Smooth muscle cell (in vitro differentiated cells): ENCODE measurements around the gene GATA5. TPM values are rescaled to one million over a fixed set of nuclear protein-coding genes. Genes with fewer than 3 reads are reported as not detected.

Experiments
- DNase-seq: peaks from one replicate; lab custom pipeline; 2025; ENCODE audit not compliant: unreplicated experiment; lab: John Stamatoyannopoulos, UW
- H2AFZ ChIP-seq: fragments of 200-600 bp; sonication (generic); 2 replicates; pipeline ENCODE4 v1.6.0; 2016; ENCODE audit warnings: antibody characterized with exemption, low read depth, mild to moderate bottlenecking
- H3F3A ChIP-seq: fragments of 200-600 bp; sonication (generic); 2 replicates; pipeline ENCODE4 v1.6.0; 2017; ENCODE audit warnings: antibody characterized with exemption, low read depth
- H3K27ac ChIP-seq: fragments of 200-600 bp; sonication (generic); 2 replicates; pipeline ENCODE4 v1.5.1; 2016; ENCODE audit warnings: low read depth, mild to moderate bottlenecking
- H3K27me3 ChIP-seq: fragments of 200-600 bp; sonication (generic); 2 replicates; pipeline ENCODE4 v1.6.1; 2016; ENCODE audit warnings: low read depth, mild to moderate bottlenecking
- H3K36me3 ChIP-seq: fragments of 200-600 bp; sonication (generic); 2 replicates; pipeline ENCODE4 v1.5.1; 2016; ENCODE audit warnings: low read depth
- H3K4me1 ChIP-seq: fragments of 200-600 bp; sonication (generic); 2 replicates; pipeline ENCODE4 v1.5.1; 2016; ENCODE audit warnings: low read depth
- H3K4me2 ChIP-seq: fragments of 200-600 bp; sonication (generic); 2 replicates; pipeline ENCODE4 v1.6.0; 2016; ENCODE audit warnings: mild to moderate bottlenecking
- H3K4me3 ChIP-seq: fragments of 200-600 bp; sonication (generic); 2 replicates; pipeline ENCODE4 v1.5.1; 2016; ENCODE audit warnings: mild to moderate bottlenecking
- H3K79me2 ChIP-seq: fragments of 200-600 bp; sonication (generic); 2 replicates; pipeline ENCODE4 v1.6.0; 2016; ENCODE audit warnings: low read depth, mild to moderate bottlenecking
- H3K9ac ChIP-seq: fragments of 200-600 bp; sonication (generic); 2 replicates; pipeline ENCODE4 v1.6.0; 2016; ENCODE audit warnings: low read depth
- H3K9me3 ChIP-seq: fragments of 200-600 bp; sonication (generic); replicated peaks from 2 replicates; pipeline ENCODE4 v1.5.1; 2016; ENCODE audit warnings: low read depth
- H4K20me1 ChIP-seq: fragments of 200-600 bp; sonication (generic); 2 replicates; pipeline ENCODE4 v1.6.0; 2016; ENCODE audit warnings: low read depth
- WGBS: methylation state at CpG from one replicate; pipeline ENCODE4 v1.1.7; 2016; ENCODE audit warnings: low lambda C conversion rate; 5-methylcytosine and 5-hydroxymethylcytosine counted together
- polyA plus RNA-seq: library from polyadenylated mRNA; unstranded; fragments of >200 nt; fragmentation: Nextera tagmentation; extraction: Ambion mirVana; gene quantifications from 2 replicates; pipeline ENCODE4 v1.2.1, GENCODE V29; 2016
- total RNA-seq: library from RNA; depleted of rRNA; stranded (reverse); fragments of >200 nt; gene quantifications from 2 replicates; pipeline ENCODE4 v1.2.3, GENCODE V29; 2014
- TF ChIP-seq, protein P1 (sequence below): fragments of 200-600 bp; sonication (generic); IDR thresholded peaks from 2 replicates; pipeline ENCODE4 v1.5.1; 2017; ENCODE audit warnings: borderline replicate concordance, mild to moderate bottlenecking, antibody characterized with exemption; ENCODE audit not compliant: insufficient read depth, poor library complexity, severe bottlenecking

GATA5 gene
- total and polyA plus RNA-seq, 2 experiments from 2014 or later, result 1.9 to 9.2 TPM

DNA sequence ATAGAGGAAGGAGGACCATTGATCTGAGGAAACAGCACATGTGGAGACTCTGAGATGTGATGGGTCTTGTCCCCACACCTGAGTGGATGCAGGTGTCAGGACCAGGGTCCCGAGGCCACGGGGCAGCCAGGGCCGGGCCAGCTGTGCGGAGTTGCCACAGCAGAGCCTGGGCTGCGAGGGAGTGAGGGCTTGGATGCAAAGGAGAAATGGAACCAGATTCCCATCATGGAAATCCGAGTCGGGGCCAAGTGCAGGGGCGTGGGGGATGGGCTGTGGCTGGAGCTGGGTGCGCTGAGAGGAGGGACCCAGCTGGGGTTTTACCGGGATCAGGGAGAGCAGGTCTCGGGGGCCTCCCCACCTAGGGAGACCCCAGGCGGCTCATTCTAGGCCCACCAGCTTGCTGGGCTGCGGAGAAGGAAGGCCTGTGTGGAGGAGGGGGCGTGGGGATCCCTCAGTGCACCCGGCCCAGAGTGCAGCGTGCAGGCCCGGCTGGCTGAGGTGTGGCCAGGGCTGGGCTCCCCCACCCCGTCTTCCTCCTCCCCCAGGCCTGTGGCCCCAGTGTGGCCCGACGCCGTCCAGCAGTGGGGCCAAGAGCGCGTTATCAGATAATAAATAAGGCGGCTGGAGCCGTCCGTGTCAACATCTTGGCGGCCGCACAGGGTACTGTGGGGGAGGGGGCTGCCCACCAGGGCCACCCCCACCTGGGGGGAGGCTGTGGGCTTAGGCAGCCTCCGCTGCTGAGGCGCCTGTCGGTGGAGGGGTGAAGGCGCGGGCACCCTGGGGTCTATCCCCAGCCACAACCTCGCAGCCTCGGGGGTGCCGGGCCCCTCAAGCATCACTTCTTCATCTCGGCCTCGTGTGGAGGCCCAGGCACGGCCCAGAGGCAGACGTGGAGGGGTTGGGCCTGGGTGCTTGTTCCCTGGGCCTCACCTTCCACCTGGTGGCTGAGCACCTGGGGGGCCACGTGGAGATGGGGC lies 17.2 kb downstream of the GATA5 start:
- Histone ChIP-seq H3K36me3 (no peaks in the 10 kb centered on the region), H2AFZ (no peak overlapping the region), H3K27me3 (no peaks in the 10 kb centered on the region), H4K20me1 (no peaks in the 10 kb centered on the region), H3K79me2 (no peaks in the 10 kb centered on the region), H3K4me2 (no peak overlapping the region), H3K4me3 (no peak overlapping the region), H3F3A (no peaks in the 10 kb centered on the region), H3K4me1 (no peaks in the 10 kb centered on the region), H3K9ac (no peak overlapping the region), H3K27ac (no peak overlapping the region), H3K9me3 (no peaks in the 10 kb centered on the region)
- DNase-seq, result no peak
- 66% methylated on average over 39 of the region's 41 CpGs for WGBS
- TF ChIP-seq, protein P1, sequence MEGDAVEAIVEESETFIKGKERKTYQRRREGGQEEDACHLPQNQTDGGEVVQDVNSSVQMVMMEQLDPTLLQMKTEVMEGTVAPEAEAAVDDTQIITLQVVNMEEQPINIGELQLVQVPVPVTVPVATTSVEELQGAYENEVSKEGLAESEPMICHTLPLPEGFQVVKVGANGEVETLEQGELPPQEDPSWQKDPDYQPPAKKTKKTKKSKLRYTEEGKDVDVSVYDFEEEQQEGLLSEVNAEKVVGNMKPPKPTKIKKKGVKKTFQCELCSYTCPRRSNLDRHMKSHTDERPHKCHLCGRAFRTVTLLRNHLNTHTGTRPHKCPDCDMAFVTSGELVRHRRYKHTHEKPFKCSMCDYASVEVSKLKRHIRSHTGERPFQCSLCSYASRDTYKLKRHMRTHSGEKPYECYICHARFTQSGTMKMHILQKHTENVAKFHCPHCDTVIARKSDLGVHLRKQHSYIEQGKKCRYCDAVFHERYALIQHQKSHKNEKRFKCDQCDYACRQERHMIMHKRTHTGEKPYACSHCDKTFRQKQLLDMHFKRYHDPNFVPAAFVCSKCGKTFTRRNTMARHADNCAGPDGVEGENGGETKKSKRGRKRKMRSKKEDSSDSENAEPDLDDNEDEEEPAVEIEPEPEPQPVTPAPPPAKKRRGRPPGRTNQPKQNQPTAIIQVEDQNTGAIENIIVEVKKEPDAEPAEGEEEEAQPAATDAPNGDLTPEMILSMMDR, result no peak

DNA sequence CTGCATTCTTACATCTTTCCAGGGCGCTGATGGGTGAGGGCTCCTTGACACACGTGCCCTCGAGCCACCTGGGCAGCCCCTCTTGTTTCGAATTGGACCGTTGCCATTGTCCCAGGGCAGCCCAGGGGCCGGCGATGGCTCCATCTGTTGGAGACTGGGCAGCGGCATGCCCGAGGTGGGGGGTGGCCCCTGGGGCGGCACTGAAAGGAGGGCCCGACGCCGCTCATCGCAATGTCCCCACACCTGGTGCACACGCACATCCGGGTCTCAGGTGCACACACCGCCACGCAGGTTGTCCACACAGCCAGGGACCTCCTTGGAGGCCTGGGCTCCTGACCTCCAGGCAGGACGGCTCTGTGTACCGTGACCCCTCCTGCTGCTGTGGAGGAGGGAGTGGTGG lies 18.0 kb downstream of the GATA5 start:
- Histone ChIP-seq H3K36me3 (no peaks in the 10 kb centered on the region), H3K9me3 (no peaks in the 10 kb centered on the region), H3K79me2 (no peaks in the 10 kb centered on the region), H3K4me1 (no peaks in the 10 kb centered on the region), H3F3A (no peaks in the 10 kb centered on the region), H3K27me3 (no peaks in the 10 kb centered on the region), H2AFZ (no peak overlapping the region), H3K4me2 (no peak overlapping the region), H3K27ac (no peak overlapping the region), H3K9ac (no peak overlapping the region), H4K20me1 (no peaks in the 10 kb centered on the region), H3K4me3 (no peak overlapping the region)
- 93% methylated on average over 20 of the region's 20 CpGs for WGBS
- no peak for DNase-seq
- TF ChIP-seq, protein P1, result no peak

DNA sequence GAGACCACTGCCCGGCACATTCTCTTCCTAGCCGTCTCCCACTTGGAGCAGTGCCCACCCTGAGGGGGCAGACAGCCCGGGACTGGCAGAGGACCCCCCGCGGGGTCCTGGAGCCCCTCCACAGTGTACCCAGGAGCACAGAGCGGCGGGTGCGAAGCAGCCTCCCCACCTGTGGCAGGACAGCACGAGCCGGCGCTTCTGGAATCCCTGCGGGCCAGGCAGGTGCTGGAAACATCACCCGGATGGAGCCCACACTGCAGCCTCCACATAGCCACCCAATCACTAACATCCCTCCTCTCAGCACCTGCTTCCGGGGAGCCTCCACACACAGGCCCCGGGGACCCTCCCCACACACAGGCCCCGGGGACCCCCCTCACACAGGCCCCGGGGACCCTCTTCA lies 18.7 kb downstream of the GATA5 start:
- H4K20me1 ChIP-seq, result no peaks in the 10 kb centered on the region
- no peak overlapping the region for H3K4me3 ChIP-seq
- H3K4me2 ChIP-seq, result no peak overlapping the region
- H3K79me2 ChIP-seq, result no peaks in the 10 kb centered on the region
- no peaks in the 10 kb centered on the region for H3F3A ChIP-seq
- no peak overlapping the region for H3K27ac ChIP-seq
- no peak overlapping the region for H3K9ac ChIP-seq
- no peaks in the 10 kb centered on the region for H3K36me3 ChIP-seq
- no peak for DNase-seq
- no peak overlapping the region for H2AFZ ChIP-seq
- TF ChIP-seq, protein P1, result no peak
- WGBS, result 98% methylated on average over 16 of the region's 17 CpGs
- no peaks in the 10 kb centered on the region for H3K27me3 ChIP-seq
- H3K9me3 ChIP-seq, result no peaks in the 10 kb centered on the region
- no peaks in the 10 kb centered on the region for H3K4me1 ChIP-seq
